WTC11 (cell line): Measurements from ENCODE around the gene WNK2. TPM values are rescaled to one million over a fixed set of nuclear protein-coding genes. Genes with fewer than 3 reads are reported as not detected.

Source experiments
- ATAC-seq: fragments of 200-7000 bp; cut with Tn5 transposase; 2 replicates; pipeline ENCODE4 v1.10.0; 2021; ENCODE audit warnings: mild to moderate bottlenecking, moderate library complexity
- CTCF ChIA-PET: fragments of 300-600 bp; sonication (Branson Sonifier 250); formaldehyde crosslinking; loops from one replicate; lab custom pipeline; 2021; ENCODE audit warnings: antibody characterized with exemption; lab: Charles Lee
- POLR2A ChIA-PET: fragments of 350-600 bp; sonication (Branson Sonifier 250); formaldehyde crosslinking; loops from one replicate; lab custom pipeline; 2021; ENCODE audit warnings: antibody characterized with exemption; lab: Charles Lee
- DNase-seq: peaks from one replicate; pipeline ENCODE4 v3.0.0; 2021; ENCODE audit warnings: low spot score
- H3K27ac Mint-ChIP-seq: 2 replicates; pipeline ENCODE4 v1.8.0; 2021; ENCODE audit warnings: mixed read lengths
- H3K27me3 Mint-ChIP-seq: 2 replicates; pipeline ENCODE4 v1.8.0; 2021; ENCODE audit warnings: low read depth, mild to moderate bottlenecking, moderate library complexity, mixed read lengths
- H3K36me3 Mint-ChIP-seq: 2 replicates; pipeline ENCODE4 v1.8.0; 2021; ENCODE audit warnings: mixed read lengths
- H3K4me1 Mint-ChIP-seq: 2 replicates; pipeline ENCODE4 v1.8.0; 2022; ENCODE audit warnings: mixed read lengths
- H3K4me3 Mint-ChIP-seq: 2 replicates; pipeline ENCODE4 v1.8.0; 2021; ENCODE audit warnings: mild to moderate bottlenecking, moderate library complexity, mixed read lengths
- H3K9me3 Mint-ChIP-seq: 2 replicates; pipeline ENCODE4 v1.8.0; 2021; ENCODE audit warnings: mixed read lengths
- AFF4 ChIP-seq: sonication (generic); formaldehyde crosslinking; IDR thresholded peaks from 2 replicates; pipeline ENCODE4 v1.8.1; 2023; ENCODE audit warnings: mild to moderate bottlenecking, missing genetic modification reagents, borderline replicate concordance
- CREM ChIP-seq: sonication (generic); formaldehyde crosslinking; IDR thresholded peaks from 2 replicates; pipeline ENCODE4 v1.8.1; 2022; ENCODE audit warnings: mild to moderate bottlenecking, missing genetic modification reagents, moderate library complexity
- ELF4 ChIP-seq: sonication (generic); formaldehyde crosslinking; IDR thresholded peaks from 2 replicates; pipeline ENCODE4 v1.8.1; 2022; ENCODE audit warnings: low read depth, mild to moderate bottlenecking, moderate library complexity, missing genetic modification reagents
- EMX1 ChIP-seq: fragments of 250-450 bp; sonication (Bioruptor Pico); IDR thresholded peaks from 2 replicates; pipeline ENCODE4 v1.8.0; 2021; ENCODE audit warnings: mild to moderate bottlenecking
- ETV6 ChIP-seq: sonication (generic); formaldehyde crosslinking; IDR thresholded peaks from 2 replicates; pipeline ENCODE4 v1.8.1; 2022; ENCODE audit warnings: mild to moderate bottlenecking, missing genetic modification reagents
- FOXJ3 ChIP-seq: sonication (generic); formaldehyde crosslinking; IDR thresholded peaks from 2 replicates; pipeline ENCODE4 v1.9.0; 2021; ENCODE audit warnings: missing genetic modification reagents, mild to moderate bottlenecking, borderline replicate concordance
- FOXK1 ChIP-seq: sonication (generic); formaldehyde crosslinking; IDR thresholded peaks from 2 replicates; pipeline ENCODE4 v1.8.0; 2022; ENCODE audit warnings: mild to moderate bottlenecking, moderate library complexity, missing genetic modification reagents
- FOXP1 ChIP-seq: sonication (generic); formaldehyde crosslinking; IDR thresholded peaks from 2 replicates; pipeline ENCODE4 v1.8.0; 2022; ENCODE audit warnings: missing genetic modification reagents, mild to moderate bottlenecking, moderate library complexity, borderline replicate concordance
- FOXP4 ChIP-seq: sonication (generic); formaldehyde crosslinking; IDR thresholded peaks from 2 replicates; pipeline ENCODE4 v1.8.0; 2022; ENCODE audit warnings: mild to moderate bottlenecking, missing genetic modification reagents
- JUN ChIP-seq: sonication (generic); formaldehyde crosslinking; IDR thresholded peaks from 2 replicates; pipeline ENCODE4 v1.8.0; 2023; ENCODE audit warnings: mild to moderate bottlenecking, missing genetic modification reagents
- NFYB ChIP-seq: sonication (generic); formaldehyde crosslinking; conservative IDR thresholded peaks from 2 replicates; pipeline ENCODE4 v1.8.0; 2022; ENCODE audit warnings: low read depth, missing genetic modification reagents
- NR1H2 ChIP-seq: sonication (generic); formaldehyde crosslinking; IDR thresholded peaks from 2 replicates; pipeline ENCODE4 v1.9.0; 2021; ENCODE audit warnings: mild to moderate bottlenecking, moderate library complexity, missing genetic modification reagents
- PRRX2 ChIP-seq: fragments of 250-450 bp; sonication (Bioruptor Pico); IDR thresholded peaks from 2 replicates; pipeline ENCODE4 v1.8.0; 2021; ENCODE audit warnings: mild to moderate bottlenecking
- ZBTB43 ChIP-seq: sonication (generic); formaldehyde crosslinking; IDR thresholded peaks from 2 replicates; pipeline ENCODE4 v1.8.1; 2023; ENCODE audit warnings: mild to moderate bottlenecking, missing genetic modification reagents
- ZNF121 ChIP-seq: sonication (generic); formaldehyde crosslinking; IDR thresholded peaks from 2 replicates; pipeline ENCODE4 v1.8.0; 2023; ENCODE audit warnings: missing genetic modification reagents
- ZNF219 ChIP-seq: sonication (generic); formaldehyde crosslinking; IDR thresholded peaks from 2 replicates; pipeline ENCODE4 v1.8.0; 2023; ENCODE audit warnings: missing genetic modification reagents, mild to moderate bottlenecking, borderline replicate concordance
- ZNF396 ChIP-seq: fragments of 250-450 bp; sonication (Bioruptor Pico); IDR thresholded peaks from 2 replicates; pipeline ENCODE4 v1.8.0; 2021; ENCODE audit warnings: mild to moderate bottlenecking, moderate library complexity, borderline replicate concordance
- ZNF425 ChIP-seq: fragments of 250-450 bp; sonication (Bioruptor Pico); conservative IDR thresholded peaks from 2 replicates; pipeline ENCODE4 v1.9.0; 2021; ENCODE audit warnings: mild to moderate bottlenecking
- total RNA-seq: library from RNA; stranded (reverse); gene quantifications from 3 replicates; pipeline ENCODE4 v1.2.3, GENCODE V29; 2021
- TF ChIP-seq, protein P1 (sequence below): sonication (generic); formaldehyde crosslinking; IDR thresholded peaks from 2 replicates; pipeline ENCODE4 v1.8.1; 2022; ENCODE audit warnings: low read depth, missing genetic modification reagents, borderline replicate concordance
- TF ChIP-seq, protein P2 (sequence below): sonication (generic); formaldehyde crosslinking; IDR thresholded peaks from 2 replicates; pipeline ENCODE4 v1.8.0; 2022; ENCODE audit warnings: mild to moderate bottlenecking, missing genetic modification reagents
- TF ChIP-seq, protein P3 (sequence below): fragments of 250-450 bp; sonication (Bioruptor Pico); IDR thresholded peaks from 2 replicates; pipeline ENCODE4 v1.8.0; 2021; ENCODE audit warnings: mild to moderate bottlenecking
- TF ChIP-seq, protein P4 (sequence below): sonication (generic); formaldehyde crosslinking; conservative IDR thresholded peaks from 2 replicates; pipeline ENCODE4 v1.8.1; 2022; ENCODE audit warnings: mild to moderate bottlenecking, missing genetic modification reagents

The WNK2 gene
- total RNA-seq, 1 experiment from 2014 or later: 120 TPM

DNA sequence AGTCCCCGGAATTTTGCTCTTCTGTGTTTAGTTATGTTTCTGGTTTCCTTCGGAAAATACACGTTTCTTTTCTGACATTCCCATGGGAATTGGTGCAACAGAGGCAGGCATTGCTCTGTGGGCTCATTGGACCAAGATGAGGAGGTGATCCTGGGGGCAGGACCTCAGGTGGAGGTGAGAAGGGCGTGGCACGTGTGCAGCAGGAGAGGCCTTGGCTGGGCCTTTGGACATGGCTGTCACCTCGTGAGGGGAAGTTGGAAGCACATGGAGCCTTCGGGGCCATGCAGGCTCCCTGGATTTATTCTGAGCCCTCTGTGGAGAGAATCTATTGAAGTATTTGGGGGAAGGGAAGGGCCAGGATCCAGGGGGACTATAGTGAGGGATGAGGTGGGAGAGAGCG lies 44.5 kb downstream of the WNK2 start:
- no peak for DNase-seq
- peaks cover 18% of the 10 kb centered on the region for H3K4me1 Mint-ChIP-seq
- no peak overlapping the region for H3K4me3 Mint-ChIP-seq
- ChIA-PET CTCF (no interaction called here), POLR2A (no interaction called here)
- no peaks in the 10 kb centered on the region for H3K36me3 Mint-ChIP-seq
- no peaks in the 10 kb centered on the region for H3K27me3 Mint-ChIP-seq
- TF ChIP-seq ETV6 (no peak), EMX1 (CRISPR knock-in tag) (no peak), ZNF396 (no peak), ZBTB43 (CRISPR knock-in tag) (no peak), NFYB (CRISPR knock-in tag) (no peak), ZNF425 (CRISPR knock-in tag) (no peak), ELF4 (no peak), FOXK1 (CRISPR knock-in tag) (no peak), ZNF219 (CRISPR knock-in tag) (no peak), FOXP1 (CRISPR knock-in tag) (no peak), NR1H2 (CRISPR knock-in tag) (no peak), FOXJ3 (no peak), JUN (no peak), ZNF121 (CRISPR knock-in tag) (no peak)
- TF ChIP-seq, protein P1, sequence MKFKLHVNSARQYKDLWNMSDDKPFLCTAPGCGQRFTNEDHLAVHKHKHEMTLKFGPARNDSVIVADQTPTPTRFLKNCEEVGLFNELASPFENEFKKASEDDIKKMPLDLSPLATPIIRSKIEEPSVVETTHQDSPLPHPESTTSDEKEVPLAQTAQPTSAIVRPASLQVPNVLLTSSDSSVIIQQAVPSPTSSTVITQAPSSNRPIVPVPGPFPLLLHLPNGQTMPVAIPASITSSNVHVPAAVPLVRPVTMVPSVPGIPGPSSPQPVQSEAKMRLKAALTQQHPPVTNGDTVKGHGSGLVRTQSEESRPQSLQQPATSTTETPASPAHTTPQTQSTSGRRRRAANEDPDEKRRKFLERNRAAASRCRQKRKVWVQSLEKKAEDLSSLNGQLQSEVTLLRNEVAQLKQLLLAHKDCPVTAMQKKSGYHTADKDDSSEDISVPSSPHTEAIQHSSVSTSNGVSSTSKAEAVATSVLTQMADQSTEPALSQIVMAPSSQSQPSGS: no peak
- TF ChIP-seq, protein P2, sequence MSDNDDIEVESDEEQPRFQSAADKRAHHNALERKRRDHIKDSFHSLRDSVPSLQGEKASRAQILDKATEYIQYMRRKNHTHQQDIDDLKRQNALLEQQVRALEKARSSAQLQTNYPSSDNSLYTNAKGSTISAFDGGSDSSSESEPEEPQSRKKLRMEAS: no peak
- TF ChIP-seq, protein P3, sequence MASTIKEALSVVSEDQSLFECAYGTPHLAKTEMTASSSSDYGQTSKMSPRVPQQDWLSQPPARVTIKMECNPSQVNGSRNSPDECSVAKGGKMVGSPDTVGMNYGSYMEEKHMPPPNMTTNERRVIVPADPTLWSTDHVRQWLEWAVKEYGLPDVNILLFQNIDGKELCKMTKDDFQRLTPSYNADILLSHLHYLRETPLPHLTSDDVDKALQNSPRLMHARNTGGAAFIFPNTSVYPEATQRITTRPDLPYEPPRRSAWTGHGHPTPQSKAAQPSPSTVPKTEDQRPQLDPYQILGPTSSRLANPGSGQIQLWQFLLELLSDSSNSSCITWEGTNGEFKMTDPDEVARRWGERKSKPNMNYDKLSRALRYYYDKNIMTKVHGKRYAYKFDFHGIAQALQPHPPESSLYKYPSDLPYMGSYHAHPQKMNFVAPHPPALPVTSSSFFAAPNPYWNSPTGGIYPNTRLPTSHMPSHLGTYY (CRISPR knock-in tag): no peak
- TF ChIP-seq, protein P4, sequence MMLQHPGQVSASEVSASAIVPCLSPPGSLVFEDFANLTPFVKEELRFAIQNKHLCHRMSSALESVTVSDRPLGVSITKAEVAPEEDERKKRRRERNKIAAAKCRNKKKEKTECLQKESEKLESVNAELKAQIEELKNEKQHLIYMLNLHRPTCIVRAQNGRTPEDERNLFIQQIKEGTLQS (CRISPR knock-in tag): no peak
- H3K27ac Mint-ChIP-seq: no peak overlapping the region
- no peaks in the 10 kb centered on the region for H3K9me3 Mint-ChIP-seq
- no peak for ATAC-seq

GRCh38 chr9:93229636-93230035 lies 45.7 kb downstream of the WNK2 start:
- H3K9me3 Mint-ChIP-seq: no peaks in the 10 kb centered on the region
- TF ChIP-seq AFF4 (CRISPR knock-in tag) (no peak), CREM (CRISPR knock-in tag) (no peak), FOXP4 (no peak), ZNF396 (no peak), PRRX2 (CRISPR knock-in tag) (no peak)

More at GRCh38 chr9:93229636-93230035, 45.7 kb downstream of the WNK2 start:
- no peak overlapping the region for H3K27ac Mint-ChIP-seq
- H3K27me3 Mint-ChIP-seq: no peaks in the 10 kb centered on the region
- CTCF ChIA-PET: no interaction called here
- no peaks in the 10 kb centered on the region for H3K36me3 Mint-ChIP-seq
- POLR2A ChIA-PET: no interaction called here
- DNase-seq (no peak), ATAC-seq (no peak)
- peaks cover 11% of the 10 kb centered on the region for H3K4me1 Mint-ChIP-seq
- no peak overlapping the region for H3K4me3 Mint-ChIP-seq
